CD14-positive monocyte (primary cell): ENCODE data around the gene ANKRD40CL. TPM values are rescaled to one million over a fixed set of nuclear protein-coding genes. Genes with fewer than 3 reads are reported as not detected.
A peak's percentile ranks its signal among the peaks of the same experiment; 100 is the strongest.

Experiments
- DNase-seq, 3 donors: peaks; one replicate each; pipeline ENCODE4 v3.0.0-alpha.2; 2011 to 2022
- H2AFZ ChIP-seq: 2 replicates; pipeline ENCODE4 v1.6.0; 2012; ENCODE audit warnings: mild to moderate bottlenecking, low read depth, low read length, inconsistent platforms; ENCODE audit not compliant: insufficient read depth, poor library complexity, severe bottlenecking
- H3K27ac ChIP-seq, 2 donors: 1 replicate in 1 of 2; 2 replicates in 1 of 2; pipeline ENCODE4 v1.5.1; 2012 to 2013; ENCODE audit warnings: low read length in 2 of 2, control low read depth in 1 of 2, inconsistent platforms in 1 of 2, low read depth in 1 of 2, mild to moderate bottlenecking in 1 of 2
- H3K27me3 ChIP-seq, 2 donors: one replicate each; pipeline versions ENCODE4 v1.6.0 to v1.6.1; 2011 to 2013; ENCODE audit warnings: low read length in 2 of 2; ENCODE audit not compliant: control insufficient read depth in 2 of 2, insufficient read depth in 2 of 2
- H3K36me3 ChIP-seq, 2 donors: replicated peaks in 1 of 2; 1 replicate in 1 of 2; 2 replicates in 1 of 2; pipeline versions ENCODE4 v1.5.1 to v1.6.1; 2012 to 2013; ENCODE audit warnings: low read length in 2 of 2, control low read depth in 1 of 2, inconsistent platforms in 1 of 2, mild to moderate bottlenecking in 1 of 2; ENCODE audit not compliant: insufficient read depth in 2 of 2, control insufficient read depth in 1 of 2
- H3K4me1 ChIP-seq, 2 donors: 1 replicate in 1 of 2; 2 replicates in 1 of 2; pipeline versions ENCODE4 v1.5.1 to v1.6.1; 2012 to 2013; ENCODE audit warnings: low read length in 2 of 2, control low read depth in 1 of 2, inconsistent platforms in 1 of 2, mild to moderate bottlenecking in 1 of 2, moderate library complexity in 1 of 2; ENCODE audit not compliant: insufficient read depth in 2 of 2, control insufficient read depth in 1 of 2
- H3K4me2 ChIP-seq: replicated peaks from 2 replicates; pipeline ENCODE3; 2012; ENCODE audit warnings: low read length, moderate library complexity, mild to moderate bottlenecking; ENCODE audit not compliant: poor library complexity, severe bottlenecking; ENCODE audit errors: extremely low read depth
- H3K4me3 ChIP-seq, 3 experiments: fragments of 200-600 bp in 1 of 3; sonication (generic) in 1 of 3; replicated peaks in 1 of 3; 1 replicate in 2 of 3; 2 replicates in 1 of 3; pipeline ENCODE4 v1.5.1; 2011 to 2013; ENCODE audit warnings: low read length in 3 of 3, mild to moderate bottlenecking in 3 of 3, control low read depth in 2 of 3, low read depth in 2 of 3, inconsistent platforms in 1 of 3, moderate library complexity in 1 of 3
- H3K79me2 ChIP-seq: 2 replicates; pipeline ENCODE4 v1.6.0; 2012; ENCODE audit warnings: mild to moderate bottlenecking, control low read depth, inconsistent platforms, low read length, moderate library complexity; ENCODE audit not compliant: insufficient read depth
- H3K9ac ChIP-seq: 2 replicates; pipeline ENCODE4 v1.6.0; 2017; ENCODE audit warnings: low read length, mild to moderate bottlenecking; ENCODE audit not compliant: insufficient read depth, poor library complexity, severe bottlenecking
- H3K9me3 ChIP-seq, 2 donors: replicated peaks in 1 of 2; 1 replicate in 1 of 2; 2 replicates in 1 of 2; pipeline versions ENCODE4 v1.5.1 to v1.6.1; 2012 to 2013; ENCODE audit warnings: low read length in 2 of 2, control low read depth in 1 of 2; ENCODE audit not compliant: control insufficient read depth in 1 of 2, insufficient read depth in 1 of 2
- H4K20me1 ChIP-seq: 2 replicates; pipeline ENCODE4 v1.6.0; 2012; ENCODE audit warnings: mild to moderate bottlenecking, low read length, control low read depth, moderate library complexity; ENCODE audit not compliant: insufficient read depth
- H3K27ac Mint-ChIP-seq, 7 donors: one replicate each; pipeline ENCODE4 v1.8.0; 2020; ENCODE audit warnings: mild to moderate bottlenecking in 7 of 7, mixed read lengths in 7 of 7, moderate library complexity in 6 of 7, inconsistent platforms in 2 of 7
- H3K27me3 Mint-ChIP-seq, 3 donors: one replicate each; pipeline ENCODE4 v1.8.0; 2021 to 2022; ENCODE audit warnings: low read depth in 3 of 3, mild to moderate bottlenecking in 3 of 3, mixed read lengths in 3 of 3, moderate library complexity in 3 of 3, inconsistent platforms in 1 of 3
- H3K36me3 Mint-ChIP-seq, 2 donors: one replicate each; pipeline ENCODE4 v1.8.0; 2020; ENCODE audit warnings: mixed read lengths in 2 of 2, inconsistent platforms in 1 of 2, mild to moderate bottlenecking in 1 of 2
- H3K4me1 Mint-ChIP-seq: one replicate; pipeline ENCODE4 v1.8.0; 2020; ENCODE audit warnings: mild to moderate bottlenecking, mixed read lengths
- H3K4me3 Mint-ChIP-seq, 2 donors: one replicate each; pipeline ENCODE4 v1.8.0; 2020; ENCODE audit warnings: mild to moderate bottlenecking in 2 of 2, mixed read lengths in 2 of 2, moderate library complexity in 1 of 2
- H3K9me3 Mint-ChIP-seq, 7 donors: one replicate each; pipeline ENCODE4 v1.8.0; 2020 to 2022; ENCODE audit warnings: mixed read lengths in 7 of 7, mild to moderate bottlenecking in 6 of 7, moderate library complexity in 6 of 7, inconsistent platforms in 2 of 7
- WGBS: methylation state at CpG from one replicate; pipeline ENCODE4 v1.1.5; 2013; ENCODE audit warnings: missing lambda C conversion rate; ENCODE audit not compliant: insufficient coverage; 5-methylcytosine and 5-hydroxymethylcytosine counted together
- intact Hi-C, 2 donors: fragments of 100-400 bp; cut with micrococcal nuclease; formaldehyde crosslinking; loops; one replicate each; pipeline versions ENCODE4 v1.15.0 to v1.15.1; 2023
- polyA plus RNA-seq, 3 donors: library from polyadenylated mRNA; depleted of rRNA in 1 of 3; unstranded in 2 of 3; stranded (reverse) in 1 of 3; fragments of 300-500 nt in 2 of 3; fragments of >200 nt in 1 of 3; fragmentation: Illumina TruSeq in 2 of 3; gene quantifications; 1 replicate in 2 of 3; 2 replicates in 1 of 3; pipeline ENCODE4 v1.2.3, GENCODE V29; 2012 to 2021
- small RNA-seq: library from RNA; depleted of rRNA; stranded (forward); fragments of <200 nt; gene quantifications from one replicate; pipeline ENCODE3, GENCODE V24; 2012; ENCODE audit warnings: low read depth; ENCODE audit not compliant: insufficient read length
- TF ChIP-seq, protein P1 (sequence below): fragments of 200-600 bp; IDR thresholded peaks from one replicate; pipeline ENCODE4 v1.8.0; 2022; ENCODE audit warnings: antibody characterized with exemption, mild to moderate bottlenecking

Gene ANKRD40CL
- polyA plus RNA-seq, 3 donors, result not detected

DNA sequence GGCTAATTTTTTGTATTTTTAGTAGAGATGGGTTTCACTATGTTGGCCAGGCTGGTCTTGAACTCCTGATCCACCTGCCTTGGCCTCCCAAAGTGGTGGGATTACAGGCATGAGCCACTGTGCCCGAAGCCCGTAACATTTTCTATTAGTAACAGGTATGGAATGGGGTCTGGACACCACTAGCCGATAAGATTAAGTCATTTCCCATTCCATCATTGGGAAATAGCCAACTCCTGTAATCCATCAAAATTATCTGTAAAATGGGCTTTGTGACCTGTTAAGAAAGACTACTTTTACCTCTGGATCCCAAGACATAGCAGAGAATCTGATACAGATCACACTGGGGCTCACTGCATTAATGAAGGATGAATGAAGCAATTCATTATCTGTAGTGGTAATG is 51.8 kb downstream of the ANKRD40CL start:
- H4K20me1 ChIP-seq, result peaks cover 5% of the 10 kb centered on the region
- no peak overlapping the region for H3K9ac ChIP-seq
- peak overlapping the region in 1 of 2 donors; percentile 83 for H3K27ac ChIP-seq
- H3K4me2 ChIP-seq, result no peak overlapping the region
- H3K4me3 Mint-ChIP-seq, result no peak overlapping the region
- peak overlapping the region; percentile 41 to 94 (median 91) for H3K27ac Mint-ChIP-seq
- no peaks in the 10 kb centered on the region for H3K27me3 Mint-ChIP-seq
- no peaks in the 10 kb centered on the region for H3K36me3 Mint-ChIP-seq
- H3K9me3 ChIP-seq, result no peaks in the 10 kb centered on the region
- intact Hi-C loops, result loop anchor here in 1 of 2 donors (5.0 kb wide), 1 partner anchor 547 kb away; the partner anchor contains the start of genes MBTD1 and UTP18
- H3K79me2 ChIP-seq, result peaks cover 17% of the 10 kb centered on the region
- TF ChIP-seq, protein P1, sequence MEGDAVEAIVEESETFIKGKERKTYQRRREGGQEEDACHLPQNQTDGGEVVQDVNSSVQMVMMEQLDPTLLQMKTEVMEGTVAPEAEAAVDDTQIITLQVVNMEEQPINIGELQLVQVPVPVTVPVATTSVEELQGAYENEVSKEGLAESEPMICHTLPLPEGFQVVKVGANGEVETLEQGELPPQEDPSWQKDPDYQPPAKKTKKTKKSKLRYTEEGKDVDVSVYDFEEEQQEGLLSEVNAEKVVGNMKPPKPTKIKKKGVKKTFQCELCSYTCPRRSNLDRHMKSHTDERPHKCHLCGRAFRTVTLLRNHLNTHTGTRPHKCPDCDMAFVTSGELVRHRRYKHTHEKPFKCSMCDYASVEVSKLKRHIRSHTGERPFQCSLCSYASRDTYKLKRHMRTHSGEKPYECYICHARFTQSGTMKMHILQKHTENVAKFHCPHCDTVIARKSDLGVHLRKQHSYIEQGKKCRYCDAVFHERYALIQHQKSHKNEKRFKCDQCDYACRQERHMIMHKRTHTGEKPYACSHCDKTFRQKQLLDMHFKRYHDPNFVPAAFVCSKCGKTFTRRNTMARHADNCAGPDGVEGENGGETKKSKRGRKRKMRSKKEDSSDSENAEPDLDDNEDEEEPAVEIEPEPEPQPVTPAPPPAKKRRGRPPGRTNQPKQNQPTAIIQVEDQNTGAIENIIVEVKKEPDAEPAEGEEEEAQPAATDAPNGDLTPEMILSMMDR, result no peak
- WGBS, result no CpG with 5 or more reads among the region's 3 CpGs
- H3K27me3 ChIP-seq, result no peaks in the 10 kb centered on the region
- no peaks in the 10 kb centered on the region for H3K9me3 Mint-ChIP-seq
- DNase-seq, result no peak
- no peak overlapping the region for H3K4me3 ChIP-seq
- H3K4me1 ChIP-seq, result peaks cover 25 to 35% of the 10 kb centered on the region in 2 donors
- H3K36me3 ChIP-seq, result no peaks in the 10 kb centered on the region
- H3K4me1 Mint-ChIP-seq, result peaks cover 26% of the 10 kb centered on the region
- no peak overlapping the region for H2AFZ ChIP-seq

- no peak overlapping the region for H3K4me2 ChIP-seq
- H3K27me3 Mint-ChIP-seq, result no peaks in the 10 kb centered on the region
Observed at GRCh38 chr17:50712641-50713040, 54.7 kb downstream of the ANKRD40CL start.

More at GRCh38 chr17:50712641-50713040, 54.7 kb downstream of the ANKRD40CL start:
- TF ChIP-seq, protein P1, result no peak
- Mint-ChIP-seq H3K4me3 (no peak overlapping the region), H3K9me3 (no peaks in the 10 kb centered on the region), H3K27ac (no peak overlapping the region), H3K36me3 (no peaks in the 10 kb centered on the region), H3K4me1 (peaks cover 40% of the 10 kb centered on the region)
- 89% methylated on average over 2 of the region's 9 CpGs for WGBS
- Histone ChIP-seq H3K36me3 (no peaks in the 10 kb centered on the region), H3K79me2 (peaks cover 4% of the 10 kb centered on the region), H3K4me1 (peaks cover 39 to 48% of the 10 kb centered on the region in 2 donors), H3K9ac (no peak overlapping the region), H2AFZ (no peak overlapping the region), H3K4me3 (no peak overlapping the region), H3K27me3 (no peaks in the 10 kb centered on the region), H3K27ac (no peak overlapping the region), H3K9me3 (no peaks in the 10 kb centered on the region), H4K20me1 (no peaks in the 10 kb centered on the region)
- DNase-seq, result no peak
- intact Hi-C loops, result no loop called here

Small RNA genes within 50 kb of the gene (small RNA-seq; reads per million reads assigned to genes)
- gene AC005921.1 (not detected), gene MIR8059 (not detected)

Other genes with a start within 250 kb of the ANKRD40CL start
- not detected for gene EPN3, start 234.8 kb downstream of the ANKRD40CL start, polyA plus RNA-seq
- gene SPATA20, start 220.3 kb downstream of the ANKRD40CL start, polyA plus RNA-seq, result 10 to 100 TPM in 2 of 3 donors, 1 to 10 TPM in 1; 9.3 to 37.8 (median 12.2) TPM
- under 1 TPM in 1 of 3 donors, not detected in 2; 0.03 TPM for gene CACNA1G, start 206.8 kb downstream of the ANKRD40CL start, polyA plus RNA-seq
- gene ABCC3, start 132.6 kb downstream of the ANKRD40CL start, polyA plus RNA-seq, result 10 to 100 TPM in 2 of 3 donors, 1 to 10 TPM in 1; 2.7 to 74.5 (median 11.4) TPM
- 10 to 100 TPM in 1 of 3 donors, 1 to 10 TPM in 2; 3.4 to 21.8 (median 3.4) TPM for gene ANKRD40, start 59.6 kb downstream of the ANKRD40CL start, polyA plus RNA-seq
- 10 to 100 TPM; 14.6 to 49.8 (median 17.1) TPM for gene LUC7L3, start 47.9 kb downstream of the ANKRD40CL start, polyA plus RNA-seq
- under 1 TPM in 1 of 3 donors, not detected in 2; 0.03 TPM for gene WFIKKN2, start 68.1 kb upstream of the ANKRD40CL start, polyA plus RNA-seq
- 100 to 1,000 TPM in 1 of 3 donors, 10 to 100 TPM in 2; 18.5 to 107 (median 41.0) TPM for gene TOB1, start 98.8 kb upstream of the ANKRD40CL start, polyA plus RNA-seq